Activated CD8-positive, alpha-beta memory T cell treated with anti-CD3 and anti-CD28 coated beads, Interleukin-2, amount 50 U/mL, for 24 hours (primary cell): ENCODE data around the gene STAG2.

ENCODE experiments used
- DNase-seq: peaks from one replicate; pipeline ENCODE4 v3.0.0-alpha.2; 2020; ENCODE audit errors: extremely low read depth

Gene STAG2

GRCh38 chrX:123975180-123975579 is 13.7 kb downstream of the STAG2 start:
- no peak for DNase-seq

GRCh38 chrX:123976706-123977316 is 15.3 kb downstream of the STAG2 start:
- no peak for DNase-seq

GRCh38 chrX:123983240-123983639 is 21.7 kb downstream of the STAG2 start:
- no peak for DNase-seq

- no peak for DNase-seq
These were observed 24.9 kb downstream of the STAG2 start for GRCh38 chrX:123986377-123986776.

GRCh38 chrX:123988423-123989111 is 27.1 kb downstream of the STAG2 start:
- no peak for DNase-seq

- DNase-seq: no peak
These were observed 27.7 kb downstream of the STAG2 start for GRCh38 chrX:123989235-123989634.

GRCh38 chrX:123990169-123990568 is 28.7 kb downstream of the STAG2 start:
- DNase-seq: no peak

GRCh38 chrX:123990602-123991001 is 29.1 kb downstream of the STAG2 start:
- no peak for DNase-seq

- DNase-seq: no peak
These were observed 31.8 kb downstream of the STAG2 start for GRCh38 chrX:123993326-123993725.

GRCh38 chrX:123993904-123994635 is 32.6 kb downstream of the STAG2 start:
- DNase-seq: no peak

GRCh38 chrX:123994730-123995129 is 33.2 kb downstream of the STAG2 start:
- DNase-seq: no peak

- no peak for DNase-seq
These were observed 40.1 kb downstream of the STAG2 start for GRCh38 chrX:124001581-124001980.

- no peak for DNase-seq
These were observed 43.7 kb downstream of the STAG2 start for GRCh38 chrX:124005228-124005627.

- no peak for DNase-seq
These were observed 48.7 kb downstream of the STAG2 start for GRCh38 chrX:124010157-124010556.

GRCh38 chrX:124010566-124010965 is 49.1 kb downstream of the STAG2 start:
- no peak for DNase-seq

- no peak for DNase-seq
These were observed 54.2 kb downstream of the STAG2 start for GRCh38 chrX:124015721-124016120.

- no peak for DNase-seq
These were observed 55.3 kb downstream of the STAG2 start for GRCh38 chrX:124016825-124017224.

- DNase-seq: no peak
These were observed 56.5 kb downstream of the STAG2 start for GRCh38 chrX:124018023-124018422.

GRCh38 chrX:124023838-124024238 is 62.3 kb downstream of the STAG2 start:
- DNase-seq: no peak

GRCh38 chrX:124026529-124026928 is 65.0 kb downstream of the STAG2 start:
- DNase-seq: no peak

GRCh38 chrX:124028182-124028581 is 66.7 kb downstream of the STAG2 start:
- no peak for DNase-seq

- DNase-seq: no peak
These were observed 69.0 kb downstream of the STAG2 start for GRCh38 chrX:124030520-124030919.

GRCh38 chrX:124033821-124034220 is 72.3 kb downstream of the STAG2 start:
- DNase-seq: no peak
